NCI-H526 treated with DMSO at 0.1 percent for 48 hours (cell line): ENCODE measurements around the gene ZDHHC1.
"Not testable (repeated sequence)": the region's sequence is repeated elsewhere in the genome, so short reads cannot be mapped to it uniquely, and the experiment has no call there.

Experiments
- DNase-seq: peaks from one replicate; lab custom pipeline; 2025; lab: John Stamatoyannopoulos, UW

Gene ZDHHC1

GRCh38 chr16:67430977-67431774, 14.9 kb upstream of the ZDHHC1 start, which contains the start of gene HSD11B2:
Gene HSD11B2, plus strand, starts transcription at chr16:67431121. Its CDS starts 128 bp downstream, at chr16:67431249.
- DNase-seq: no peak

GRCh38 chr16:67430504-67430976, 14.3 kb upstream of the ZDHHC1 start:
- no peak for DNase-seq

- no peak for DNase-seq
These were observed 13.7 kb upstream of the ZDHHC1 start for GRCh38 chr16:67429799-67430503.

- DNase-seq: no peak
These were observed 12.9 kb upstream of the ZDHHC1 start for GRCh38 chr16:67429053-67429798.

GRCh38 chr16:67428146-67428731, 12.0 kb upstream of the ZDHHC1 start:
- peak; percentile 3 for DNase-seq

GRCh38 chr16:67426950-67427349, 10.7 kb upstream of the ZDHHC1 start:
- no peak for DNase-seq

- no peak for DNase-seq
These were observed 9.7 kb upstream of the ZDHHC1 start for GRCh38 chr16:67426022-67426421.

- no peak for DNase-seq
These were observed 9.3 kb upstream of the ZDHHC1 start for GRCh38 chr16:67425580-67425979.

- peak; percentile 11 for DNase-seq
These were observed 8.8 kb upstream of the ZDHHC1 start for GRCh38 chr16:67425061-67425460.

- DNase-seq: no peak
These were observed 8.0 kb upstream of the ZDHHC1 start for GRCh38 chr16:67424261-67424615.

- no peak for DNase-seq
These were observed 7.5 kb upstream of the ZDHHC1 start for GRCh38 chr16:67423611-67424260.

GRCh38 chr16:67423015-67423414, 6.7 kb upstream of the ZDHHC1 start:
- no peak for DNase-seq

GRCh38 chr16:67421030-67421429, 4.8 kb upstream of the ZDHHC1 start:
- no peak for DNase-seq

GRCh38 chr16:67419931-67420330, 3.7 kb upstream of the ZDHHC1 start:
- no peak for DNase-seq

- no peak for DNase-seq
These were observed 3.2 kb upstream of the ZDHHC1 start for GRCh38 chr16:67419502-67419901.

- no peak for DNase-seq
These were observed 1.2 kb upstream of the ZDHHC1 start for GRCh38 chr16:67417333-67418061.

- DNase-seq: not testable (repeated sequence)
These were observed 856 bp downstream of the ZDHHC1 start for GRCh38 chr16:67415421-67415820.

GRCh38 chr16:67413978-67414911, 2.0 kb downstream of the ZDHHC1 start:
- DNase-seq: no peak

- no peak for DNase-seq
These were observed 4.0 kb downstream of the ZDHHC1 start for GRCh38 chr16:67412294-67412693.

GRCh38 chr16:67411339-67411738, 4.9 kb downstream of the ZDHHC1 start:
- no peak for DNase-seq
